HuH-7 (cell line): ENCODE data around the gene NMT1.
"Not testable (repeated sequence)": the region's sequence is repeated elsewhere in the genome, so short reads cannot be mapped to it uniquely, and the experiment has no call there.

ENCODE experiments used
- DNase-seq: peaks from one replicate; pipeline ENCODE4 v3.0.0; 2011; ENCODE audit warnings: low spot score

Gene NMT1

GRCh38 chr17:45036691-45037090 lies 24.4 kb upstream of the NMT1 start:
- DNase-seq = no peak

GRCh38 chr17:45038728-45039634 lies 22.1 kb upstream of the NMT1 start:
- DNase-seq = no peak

- DNase-seq = no peak
Observed at GRCh38 chr17:45040459-45040858, 20.7 kb upstream of the NMT1 start.

- no peak for DNase-seq
Observed at GRCh38 chr17:45042346-45043120, 18.6 kb upstream of the NMT1 start.

- no peak for DNase-seq
Observed at GRCh38 chr17:45043813-45044540, 17.1 kb upstream of the NMT1 start.

GRCh38 chr17:45046537-45047125 lies 14.5 kb upstream of the NMT1 start:
- DNase-seq = no peak

- peak; percentile 61 for DNase-seq
Observed at GRCh38 chr17:45048795-45049563, 12.1 kb upstream of the NMT1 start.

- no peak for DNase-seq
Observed at GRCh38 chr17:45050481-45051059, 10.5 kb upstream of the NMT1 start.

- DNase-seq = peak; percentile 92
Observed at GRCh38 chr17:45051060-45051719, 9.9 kb upstream of the NMT1 start, which contains the start of gene DCAKD. TSS of gene DCAKD (minus strand) at chr17:45051632. CDS start at chr17:45034885, 16,747 bp downstream.

GRCh38 chr17:45051720-45052051 lies 9.4 kb upstream of the NMT1 start:
- DNase-seq = not testable (repeated sequence)

- no peak for DNase-seq
Observed at GRCh38 chr17:45052052-45052772, 8.9 kb upstream of the NMT1 start.

GRCh38 chr17:45060382-45060796 lies 728 bp upstream of the NMT1 start:
- no peak for DNase-seq

GRCh38 chr17:45061606-45062205 lies 589 bp downstream of the NMT1 start:
- DNase-seq = no peak

- no peak for DNase-seq
Observed at GRCh38 chr17:45063198-45063597, 2.1 kb downstream of the NMT1 start.

GRCh38 chr17:45067637-45068036 lies 6.5 kb downstream of the NMT1 start:
- DNase-seq = no peak

- DNase-seq = no peak
Observed at GRCh38 chr17:45070001-45070400, 8.9 kb downstream of the NMT1 start.

- no peak for DNase-seq
Observed at GRCh38 chr17:45070809-45071208, 9.7 kb downstream of the NMT1 start.

- DNase-seq = no peak
Observed at GRCh38 chr17:45073414-45074070, 12.4 kb downstream of the NMT1 start.

GRCh38 chr17:45077643-45078042 lies 16.5 kb downstream of the NMT1 start:
- DNase-seq = no peak
